Endothelial cell (in vitro differentiated cells): ENCODE data around the gene RBM19. TPM values are rescaled to one million over a fixed set of nuclear protein-coding genes. Genes with fewer than 3 reads are reported as not detected.

Source experiments
- DNase-seq: peaks from one replicate; pipeline ENCODE4 v3.0.0; 2021; ENCODE audit warnings: low spot score
- H3K27ac Mint-ChIP-seq: one replicate; pipeline ENCODE4 v1.8.0; 2021; ENCODE audit warnings: mixed read lengths, inconsistent platforms; ENCODE audit not compliant: unreplicated experiment
- H3K27me3 Mint-ChIP-seq: one replicate; pipeline ENCODE4 v1.8.0; 2021; ENCODE audit warnings: mild to moderate bottlenecking, moderate library complexity, mixed read lengths, inconsistent platforms; ENCODE audit not compliant: unreplicated experiment
- H3K36me3 Mint-ChIP-seq: one replicate; pipeline ENCODE4 v1.8.0; 2021; ENCODE audit warnings: mild to moderate bottlenecking, low read depth, mixed read lengths, inconsistent platforms; ENCODE audit not compliant: unreplicated experiment
- H3K4me1 Mint-ChIP-seq: one replicate; pipeline ENCODE4 v1.8.0; 2021; ENCODE audit warnings: mild to moderate bottlenecking, mixed read lengths, inconsistent platforms; ENCODE audit not compliant: unreplicated experiment
- H3K4me3 Mint-ChIP-seq: one replicate; pipeline ENCODE4 v1.8.0; 2021; ENCODE audit warnings: mild to moderate bottlenecking, mixed read lengths, inconsistent platforms; ENCODE audit not compliant: unreplicated experiment
- H3K9me3 Mint-ChIP-seq: one replicate; pipeline ENCODE4 v1.8.0; 2021; ENCODE audit warnings: mixed read lengths, inconsistent platforms; ENCODE audit not compliant: unreplicated experiment
- total RNA-seq: library from RNA; stranded (reverse); fragmentation: NEBNext Ultra II Directional; extraction: Animal tissue kit (Norgen Biotek cat#: 25700); gene quantifications from one replicate; pipeline ENCODE4 v1.2.1, GENCODE V29; 2021; ENCODE audit not compliant: unreplicated experiment
- TF ChIP-seq, protein P1 (sequence below): fragments of 200-600 bp; sonication (generic); IDR thresholded peaks from one replicate; pipeline ENCODE4 v1.5.0; 2021; ENCODE audit warnings: antibody characterized with exemption; ENCODE audit not compliant: unreplicated experiment

Gene RBM19
- total RNA-seq, 1 donor from 2014 or later = 27.4 TPM

DNA sequence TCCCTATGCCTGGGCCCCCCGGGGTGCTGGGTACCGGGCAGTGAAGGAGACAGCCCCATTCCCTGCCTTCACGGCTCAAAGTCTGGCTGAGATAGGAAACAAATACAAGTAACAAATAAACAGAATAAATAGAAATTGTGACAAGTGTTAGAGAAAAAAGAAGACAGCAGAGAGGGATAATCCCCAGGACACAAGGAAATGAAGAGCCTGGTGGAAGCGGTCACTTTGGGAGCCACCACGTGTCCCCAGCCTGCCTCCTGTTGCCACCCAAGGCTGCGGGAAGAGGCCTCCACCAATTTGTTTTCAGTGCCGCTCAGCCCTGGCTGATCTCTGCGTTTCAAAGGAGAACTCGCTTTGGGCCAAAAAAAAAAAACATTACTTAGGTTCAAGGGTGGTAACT, 31.2 kb downstream of the RBM19 start:
- peaks cover 18% of the 10 kb centered on the region for H3K36me3 Mint-ChIP-seq
- no peak overlapping the region for H3K4me3 Mint-ChIP-seq
- peaks cover 38% of the 10 kb centered on the region for H3K4me1 Mint-ChIP-seq
- H3K27me3 Mint-ChIP-seq = peaks cover 3% of the 10 kb centered on the region
- H3K27ac Mint-ChIP-seq = peak overlapping the region; percentile 58
- H3K9me3 Mint-ChIP-seq = no peaks in the 10 kb centered on the region
- no peak for DNase-seq
- TF ChIP-seq, protein P1, sequence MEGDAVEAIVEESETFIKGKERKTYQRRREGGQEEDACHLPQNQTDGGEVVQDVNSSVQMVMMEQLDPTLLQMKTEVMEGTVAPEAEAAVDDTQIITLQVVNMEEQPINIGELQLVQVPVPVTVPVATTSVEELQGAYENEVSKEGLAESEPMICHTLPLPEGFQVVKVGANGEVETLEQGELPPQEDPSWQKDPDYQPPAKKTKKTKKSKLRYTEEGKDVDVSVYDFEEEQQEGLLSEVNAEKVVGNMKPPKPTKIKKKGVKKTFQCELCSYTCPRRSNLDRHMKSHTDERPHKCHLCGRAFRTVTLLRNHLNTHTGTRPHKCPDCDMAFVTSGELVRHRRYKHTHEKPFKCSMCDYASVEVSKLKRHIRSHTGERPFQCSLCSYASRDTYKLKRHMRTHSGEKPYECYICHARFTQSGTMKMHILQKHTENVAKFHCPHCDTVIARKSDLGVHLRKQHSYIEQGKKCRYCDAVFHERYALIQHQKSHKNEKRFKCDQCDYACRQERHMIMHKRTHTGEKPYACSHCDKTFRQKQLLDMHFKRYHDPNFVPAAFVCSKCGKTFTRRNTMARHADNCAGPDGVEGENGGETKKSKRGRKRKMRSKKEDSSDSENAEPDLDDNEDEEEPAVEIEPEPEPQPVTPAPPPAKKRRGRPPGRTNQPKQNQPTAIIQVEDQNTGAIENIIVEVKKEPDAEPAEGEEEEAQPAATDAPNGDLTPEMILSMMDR = no peak

DNA sequence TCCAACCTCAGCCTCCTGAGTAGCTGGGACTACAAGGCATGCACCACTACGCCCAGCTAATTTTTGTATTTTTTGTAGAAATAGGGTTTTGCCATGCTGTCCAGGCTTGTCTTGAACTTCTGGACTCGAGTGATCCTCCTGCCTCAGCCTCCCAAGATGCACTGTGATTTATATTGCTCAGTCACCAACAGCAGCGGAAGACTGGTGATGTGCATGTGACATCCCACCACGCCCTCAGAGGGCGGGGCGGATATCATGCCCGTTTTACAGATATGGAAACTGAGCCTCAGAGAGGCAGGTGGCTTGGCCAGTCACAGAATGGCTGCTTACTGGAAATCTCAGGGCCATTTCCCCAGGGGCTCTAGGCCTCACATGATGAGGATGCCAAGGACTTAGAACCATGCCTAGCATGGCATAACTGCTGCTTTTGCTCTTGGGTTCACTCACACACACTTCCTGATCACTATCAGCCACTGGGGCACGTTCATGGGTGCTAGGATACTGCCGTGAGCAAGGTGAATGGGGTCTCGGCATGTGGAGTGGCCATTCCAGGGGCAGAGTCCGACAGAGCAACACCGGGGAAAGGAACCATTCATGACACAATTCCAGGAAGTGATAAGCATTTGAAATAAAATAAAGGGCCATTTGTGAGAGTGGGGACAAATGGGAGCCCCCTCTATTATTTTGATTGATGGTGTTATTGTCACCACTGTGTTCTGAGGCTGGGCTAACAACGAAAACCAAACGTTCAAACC, 31.9 kb downstream of the RBM19 start:
- H3K9me3 Mint-ChIP-seq = no peaks in the 10 kb centered on the region
- DNase-seq = no peak
- peak overlapping the region; percentile 20 for H3K27ac Mint-ChIP-seq
- no peak overlapping the region for H3K4me3 Mint-ChIP-seq
- H3K36me3 Mint-ChIP-seq = peaks cover 14% of the 10 kb centered on the region
- peaks cover 3% of the 10 kb centered on the region for H3K27me3 Mint-ChIP-seq
- peaks cover 38% of the 10 kb centered on the region for H3K4me1 Mint-ChIP-seq
- TF ChIP-seq, protein P1 = no peak

DNA sequence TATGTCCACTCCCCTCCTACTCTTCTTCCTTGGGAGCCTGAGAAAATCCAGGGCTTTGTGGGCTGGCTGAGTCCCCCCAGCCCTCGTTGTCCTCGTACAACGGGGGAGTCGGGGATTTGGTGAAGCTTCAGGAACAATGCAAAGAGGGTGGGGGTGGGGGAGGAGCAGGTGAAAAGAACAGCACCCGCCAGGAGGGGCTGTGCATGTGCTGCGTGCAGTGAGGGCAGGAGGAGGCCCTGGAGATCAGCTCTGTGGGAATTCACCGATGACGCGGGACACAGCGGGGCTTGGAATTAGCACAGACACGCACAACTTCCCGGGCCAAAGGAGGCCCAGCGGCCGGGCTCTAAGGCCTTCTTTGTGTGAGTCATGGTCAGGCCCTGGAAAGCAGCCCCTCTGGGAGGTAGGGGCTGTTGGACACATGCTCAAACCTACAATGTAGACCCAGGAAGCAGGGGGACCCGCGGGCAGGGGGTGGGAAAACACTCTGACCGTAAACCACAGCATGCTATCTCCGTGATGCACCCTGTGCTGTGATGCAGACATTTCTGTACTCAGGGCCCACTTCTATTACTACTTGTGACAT, 32.8 kb downstream of the RBM19 start:
- Mint-ChIP-seq H3K4me1 (peaks cover 44% of the 10 kb centered on the region), H3K36me3 (peaks cover 10% of the 10 kb centered on the region), H3K27ac (peak overlapping the region; percentile 65), H3K27me3 (peaks cover 3% of the 10 kb centered on the region), H3K9me3 (no peaks in the 10 kb centered on the region), H3K4me3 (no peak overlapping the region)
- peak; percentile 22 for DNase-seq
- TF ChIP-seq, protein P1 = no peak

DNA sequence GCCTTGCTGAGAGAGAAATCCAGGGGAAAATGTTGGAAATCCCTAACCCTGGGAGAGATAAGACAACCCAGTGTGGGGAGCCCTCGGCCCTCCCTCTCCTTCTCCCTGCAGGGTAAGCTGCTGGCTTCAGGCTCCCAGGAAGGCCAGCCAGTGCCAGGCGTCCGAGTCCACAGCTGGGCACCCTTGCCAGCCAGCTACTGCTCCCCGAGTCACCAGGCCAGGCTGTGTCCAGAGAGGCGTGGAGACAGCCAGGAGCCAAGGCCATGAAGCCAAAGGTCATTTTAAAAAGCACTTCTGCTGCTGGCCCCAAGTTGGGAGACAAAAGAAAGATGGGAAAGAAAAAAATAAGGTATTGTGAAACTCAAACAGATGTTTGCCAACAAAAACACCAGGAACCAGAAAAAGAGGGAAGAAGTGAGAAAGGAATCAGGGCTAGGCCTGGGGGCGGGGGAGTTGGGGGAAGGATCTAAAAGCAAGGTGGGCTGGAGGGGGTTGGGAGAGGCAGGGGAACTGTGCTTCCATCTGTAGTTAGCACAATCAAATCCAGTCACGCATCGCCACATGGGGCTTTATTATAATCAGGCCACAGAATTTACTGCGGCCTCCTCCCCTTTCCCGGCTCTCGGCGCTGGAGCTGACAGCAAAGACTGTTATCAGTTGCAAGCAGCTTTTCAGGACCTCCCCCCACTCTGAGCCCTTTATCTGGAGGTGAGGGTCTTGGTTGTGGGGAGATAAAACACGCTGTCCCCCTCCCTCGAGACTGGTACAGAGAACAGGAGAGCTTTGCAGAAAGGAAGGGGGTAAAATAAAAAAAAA, 33.5 kb downstream of the RBM19 start:
- Mint-ChIP-seq H3K27ac (peak overlapping the region; percentile 65), H3K4me1 (peaks cover 46% of the 10 kb centered on the region), H3K27me3 (peaks cover 3% of the 10 kb centered on the region)

More for the DNA sequence above, 33.5 kb downstream of the RBM19 start:
- DNase-seq = no peak
- Mint-ChIP-seq H3K4me3 (no peak overlapping the region), H3K9me3 (no peaks in the 10 kb centered on the region), H3K36me3 (peaks cover 10% of the 10 kb centered on the region)
- TF ChIP-seq, protein P1 = no peak
